H4 (cell line): Measurements from ENCODE around the gene CACNA1G. TPM values are rescaled to one million over a fixed set of nuclear protein-coding genes. Genes with fewer than 3 reads are reported as not detected.

Source experiments
- DNase-seq: peaks from one replicate; pipeline ENCODE4 v3.0.0-alpha.2; 2015; ENCODE audit warnings: low spot score
- total RNA-seq: library from RNA; depleted of rRNA; stranded (reverse); fragments of >200 nt; shearing (Covaris generic); gene quantifications from 2 replicates; pipeline ENCODE4 v1.2.3, GENCODE V29; 2014

Gene CACNA1G
- total RNA-seq, 1 experiment from 2014 or later, result 0.97 TPM

DNA sequence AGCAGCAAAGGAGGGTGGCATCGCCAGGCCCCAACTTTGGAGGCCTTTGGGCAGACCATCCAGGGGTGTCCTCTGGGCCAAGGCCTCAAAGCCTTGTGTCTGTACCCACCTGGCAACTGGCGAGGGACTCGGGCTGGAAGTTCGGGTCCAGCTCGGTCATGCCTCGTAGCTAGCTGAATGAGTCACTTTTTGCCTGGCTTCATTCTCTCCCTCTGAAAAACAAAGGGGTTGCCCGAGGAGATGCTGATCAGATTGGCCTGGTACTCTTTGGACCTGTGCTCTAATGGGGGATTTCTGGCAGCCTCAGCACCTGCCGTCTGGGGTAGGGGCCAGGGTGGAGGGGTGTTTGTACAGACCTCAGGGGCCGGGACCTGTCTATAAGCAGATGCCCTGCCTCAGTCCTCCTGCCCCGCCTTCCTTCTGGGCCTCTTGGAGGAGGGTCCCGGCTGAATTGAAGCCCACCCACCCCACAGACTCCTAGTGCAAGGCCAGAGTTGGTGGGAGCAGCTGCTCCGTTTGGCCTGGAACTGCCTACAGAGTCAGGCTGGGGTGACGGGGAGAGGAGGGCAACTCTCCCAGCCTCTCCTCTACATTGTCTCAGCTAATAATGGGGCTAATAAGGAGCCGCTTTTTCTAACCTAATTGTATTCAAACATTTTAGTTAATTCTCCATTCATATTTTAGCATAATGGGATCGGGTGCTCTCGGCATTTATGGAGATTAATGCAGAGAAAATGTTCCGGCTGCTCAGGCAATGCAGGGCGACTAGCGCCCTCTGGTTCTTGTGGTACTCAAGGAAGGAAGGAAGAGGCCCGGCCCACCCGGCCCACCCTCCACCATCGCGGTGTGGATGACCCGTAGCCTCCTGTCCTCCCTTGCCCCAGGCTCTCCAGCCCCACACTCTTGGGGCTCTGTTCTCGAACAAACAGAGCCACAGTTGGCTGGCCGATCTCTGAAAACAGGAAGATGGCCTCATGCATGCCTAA, 52.8 kb downstream of the CACNA1G start:
- no peak for DNase-seq

GRCh38 chr17:50614471-50615051, 54.0 kb downstream of the CACNA1G start:
- DNase-seq, result no peak

- DNase-seq, result no peak
Measured at GRCh38 chr17:50615828-50616227, 55.3 kb downstream of the CACNA1G start.

DNA sequence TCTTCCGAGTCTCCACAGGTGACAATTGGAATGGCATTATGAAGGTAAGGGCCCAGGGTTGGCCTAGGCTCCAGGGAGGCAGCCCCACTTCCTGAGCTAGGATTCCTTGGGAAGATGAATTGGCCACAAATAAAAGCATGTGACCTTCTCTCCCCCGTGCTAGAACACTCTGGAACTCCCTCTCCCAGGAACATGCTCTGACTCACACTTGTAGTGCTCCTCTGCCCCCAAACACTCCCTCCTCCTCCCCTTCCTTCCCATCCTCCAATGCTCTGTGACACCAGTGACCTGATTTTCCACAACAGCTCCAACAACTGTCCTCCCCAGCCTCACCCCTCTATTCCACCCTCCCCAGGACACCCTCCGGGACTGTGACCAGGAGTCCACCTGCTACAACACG, 57.8 kb downstream of the CACNA1G start:
- no peak for DNase-seq

GRCh38 chr17:50618941-50619340, 58.4 kb downstream of the CACNA1G start:
- DNase-seq, result no peak

GRCh38 chr17:50619489-50619888, 59.0 kb downstream of the CACNA1G start:
- DNase-seq, result no peak

GRCh38 chr17:50620237-50620636, 59.7 kb downstream of the CACNA1G start:
- no peak for DNase-seq

GRCh38 chr17:50620858-50621257, 60.3 kb downstream of the CACNA1G start:
- DNase-seq, result no peak

DNA sequence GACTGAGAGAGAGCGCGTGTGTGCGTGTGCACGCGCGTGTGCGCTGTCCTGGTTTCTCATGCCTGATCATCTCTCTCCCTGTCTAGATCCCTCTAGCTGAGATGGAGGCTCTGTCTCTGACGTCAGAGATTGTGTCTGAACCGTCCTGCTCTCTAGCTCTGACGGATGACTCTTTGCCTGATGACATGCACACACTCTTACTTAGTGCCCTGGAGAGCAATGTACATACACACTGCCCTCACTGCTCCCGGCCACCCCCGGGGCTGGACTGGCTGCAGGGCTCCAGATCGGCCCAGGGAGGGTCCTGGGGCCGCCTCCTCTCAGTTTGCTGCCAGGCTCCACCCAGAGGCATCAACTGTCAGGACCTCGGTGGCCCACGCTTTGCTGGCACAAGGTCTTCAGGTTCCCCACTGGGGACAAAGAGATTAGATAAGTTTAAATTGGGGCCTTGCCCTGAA, 61.1 kb downstream of the CACNA1G start:
- DNase-seq, result no peak

- no peak for DNase-seq
Measured at GRCh38 chr17:50624321-50624934, 63.9 kb downstream of the CACNA1G start.

DNA sequence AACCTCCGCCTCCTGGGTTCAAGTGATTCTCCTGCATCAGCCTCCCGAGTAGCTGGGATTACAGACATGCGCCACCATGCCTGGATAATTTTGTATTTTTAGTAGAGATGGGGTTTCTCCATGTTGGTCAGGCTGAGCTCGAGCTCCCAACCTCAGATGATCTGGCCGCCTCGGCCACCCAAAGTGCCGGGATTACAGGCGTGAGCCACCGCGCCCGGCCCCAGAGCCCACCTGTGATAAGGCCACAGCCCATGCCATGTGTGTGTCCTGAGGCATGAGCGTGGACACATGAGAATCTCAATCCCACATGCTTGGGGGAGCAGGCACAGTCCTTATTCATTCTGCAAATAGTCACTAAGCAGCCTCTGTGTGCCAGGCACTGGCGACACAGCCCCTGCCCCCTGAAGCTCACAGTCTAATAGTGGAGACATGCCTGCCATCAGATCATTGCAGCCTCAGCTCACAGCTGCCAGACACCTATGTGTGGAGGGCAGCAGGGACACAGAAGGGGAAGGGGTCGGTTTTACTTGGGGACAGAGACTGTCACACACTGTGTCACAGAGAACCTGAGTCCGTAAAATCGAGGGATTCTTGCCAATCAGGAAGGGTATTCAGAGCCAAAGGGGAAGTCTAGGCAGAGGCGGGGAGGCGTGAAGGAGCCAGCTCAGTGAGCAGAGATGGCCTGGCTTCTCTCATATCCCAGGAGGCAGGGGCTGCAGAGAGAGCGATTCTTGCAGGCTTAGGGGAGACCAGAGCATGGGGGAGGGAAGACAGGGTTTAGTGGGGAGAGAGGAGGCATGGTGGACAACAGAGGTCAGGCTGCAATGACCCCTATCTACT, 64.7 kb downstream of the CACNA1G start:
- no peak for DNase-seq

DNA sequence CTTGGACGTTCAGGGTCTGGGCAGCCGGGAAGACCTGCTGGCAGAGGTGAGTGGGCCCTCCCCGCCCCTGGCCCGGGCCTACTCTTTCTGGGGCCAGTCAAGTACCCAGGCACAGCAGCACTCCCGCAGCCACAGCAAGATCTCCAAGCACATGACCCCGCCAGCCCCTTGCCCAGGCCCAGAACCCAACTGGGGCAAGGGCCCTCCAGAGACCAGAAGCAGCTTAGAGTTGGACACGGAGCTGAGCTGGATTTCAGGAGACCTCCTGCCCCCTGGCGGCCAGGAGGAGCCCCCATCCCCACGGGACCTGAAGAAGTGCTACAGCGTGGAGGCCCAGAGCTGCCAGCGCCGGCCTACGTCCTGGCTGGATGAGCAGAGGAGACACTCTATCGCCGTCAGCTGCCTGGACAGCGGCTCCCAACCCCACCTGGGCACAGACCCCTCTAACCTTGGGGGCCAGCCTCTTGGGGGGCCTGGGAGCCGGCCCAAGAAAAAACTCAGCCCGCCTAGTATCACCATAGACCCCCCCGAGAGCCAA, 65.6 kb downstream of the CACNA1G start:
- peak; percentile 68 for DNase-seq

- no peak for DNase-seq
Measured at GRCh38 chr17:50627036-50627781, 66.7 kb downstream of the CACNA1G start.

DNA sequence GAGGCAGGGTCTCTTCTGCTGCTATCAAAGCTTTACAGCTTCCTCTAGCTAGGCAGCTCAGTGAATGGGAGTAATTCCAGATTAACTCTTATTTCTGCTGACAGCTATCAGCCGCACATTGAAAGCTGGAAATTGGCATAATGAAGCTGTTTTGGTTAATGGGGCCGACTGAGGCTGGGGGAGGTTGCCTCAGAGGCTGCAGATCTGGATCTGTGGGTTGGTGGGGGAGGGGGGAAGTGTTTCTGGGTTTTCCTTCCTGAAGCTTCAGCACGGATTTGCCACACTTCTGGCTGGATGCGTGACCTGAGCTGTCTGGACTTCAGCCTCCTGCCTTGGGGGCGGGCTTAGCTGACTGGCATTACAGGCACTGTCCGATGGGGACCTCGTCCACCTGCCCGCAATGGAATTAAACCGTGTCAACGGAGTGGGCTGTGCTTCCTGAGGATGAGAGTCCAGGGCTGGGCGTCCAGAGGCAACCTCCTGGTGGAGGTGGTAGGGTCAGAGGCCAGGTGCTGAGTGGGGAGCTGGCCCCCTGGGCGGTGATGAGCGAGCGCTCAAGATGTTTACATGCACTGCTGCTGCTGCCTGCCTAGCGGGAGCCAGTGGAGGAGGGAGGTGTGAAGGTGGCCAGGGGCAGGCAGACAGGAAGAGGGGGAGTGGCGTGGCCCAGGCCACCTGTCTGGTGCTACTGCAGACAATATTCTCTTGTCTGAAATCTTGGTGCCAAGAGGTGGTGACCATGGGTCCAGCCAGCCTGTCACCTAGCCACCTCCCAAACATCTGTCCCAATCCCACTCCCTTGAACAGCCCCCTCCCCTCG, 67.5 kb downstream of the CACNA1G start:
- DNase-seq, result no peak

GRCh38 chr17:50629902-50630301, 69.4 kb downstream of the CACNA1G start:
- DNase-seq, result no peak

- peak; percentile 56 for DNase-seq
Measured at GRCh38 chr17:50630524-50631194, 70.1 kb downstream of the CACNA1G start.

GRCh38 chr17:50631195-50631907, 70.8 kb downstream of the CACNA1G start:
- DNase-seq, result no peak

DNA sequence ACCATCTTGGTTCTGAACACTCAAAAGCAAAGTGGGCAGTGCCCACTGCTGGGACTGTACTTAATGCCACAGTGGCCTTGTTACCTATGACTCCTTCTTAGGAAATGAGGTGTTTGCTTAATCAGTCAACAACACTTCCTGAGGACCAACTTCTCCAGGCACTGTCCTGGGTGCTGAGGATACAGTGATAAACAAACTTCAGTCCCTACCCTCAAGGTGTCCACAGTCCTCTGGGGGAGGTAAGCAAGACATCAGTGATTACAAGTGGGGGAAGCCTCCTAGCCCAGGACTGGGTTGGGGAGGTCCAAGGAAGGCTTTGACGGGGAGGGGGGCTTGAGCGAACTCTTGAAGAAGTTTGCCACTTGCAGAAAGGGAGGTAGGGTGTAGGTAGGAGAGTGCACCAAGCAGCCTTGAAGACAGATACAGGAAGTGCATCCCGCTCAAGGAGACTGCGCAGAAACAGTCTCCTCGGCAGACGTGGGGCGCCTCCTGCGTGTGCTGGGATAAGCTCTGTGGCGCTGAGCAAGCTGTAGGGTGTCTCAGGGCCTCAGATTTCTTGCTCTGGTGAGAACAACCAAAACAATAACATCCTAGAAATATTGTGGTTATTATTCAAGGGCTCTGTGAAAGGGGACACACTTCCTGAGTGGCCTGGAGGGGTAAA, 71.5 kb downstream of the CACNA1G start:
- no peak for DNase-seq
